ENCODE results near the gene OSBPL10.

OSBPL10 gene

DNA sequence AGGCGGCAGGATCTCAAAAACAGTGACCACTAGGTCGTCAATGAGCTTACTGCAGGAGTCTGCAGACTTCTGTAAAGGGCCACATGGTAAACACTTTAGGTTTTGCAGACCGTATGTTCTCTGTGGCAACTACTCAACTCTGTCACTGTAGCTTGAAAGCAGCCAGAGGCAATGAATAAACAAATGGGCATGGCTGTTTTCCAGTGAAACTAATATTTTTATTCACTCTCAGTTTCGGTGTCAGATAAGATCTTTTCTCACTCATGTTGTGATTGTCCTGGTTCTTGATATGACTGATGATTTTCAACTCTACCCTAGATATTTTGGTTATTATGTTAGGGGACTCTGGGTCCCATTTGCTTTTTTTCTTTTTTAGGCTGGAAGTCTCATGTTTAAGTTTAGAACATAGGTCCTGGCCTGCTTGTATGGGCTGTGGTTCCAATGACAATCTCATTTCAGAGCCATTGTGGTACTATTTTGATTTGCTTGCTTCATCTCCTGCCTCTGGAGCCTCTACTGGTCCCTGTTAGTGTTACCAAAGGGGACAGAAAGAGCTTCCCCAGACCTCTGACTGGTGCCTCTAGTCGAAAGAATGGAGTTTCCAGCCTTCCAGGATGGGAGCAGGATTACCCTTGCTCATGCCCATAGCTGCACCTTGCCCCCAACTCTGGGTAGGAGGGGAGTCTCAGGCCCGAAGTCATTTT, 226.3 kb downstream of the OSBPL10 start:
- in situ Hi-C loops (cut with HindIII; ENCODE audit: low sequenced_read_pairs), result no loop called here

DNA sequence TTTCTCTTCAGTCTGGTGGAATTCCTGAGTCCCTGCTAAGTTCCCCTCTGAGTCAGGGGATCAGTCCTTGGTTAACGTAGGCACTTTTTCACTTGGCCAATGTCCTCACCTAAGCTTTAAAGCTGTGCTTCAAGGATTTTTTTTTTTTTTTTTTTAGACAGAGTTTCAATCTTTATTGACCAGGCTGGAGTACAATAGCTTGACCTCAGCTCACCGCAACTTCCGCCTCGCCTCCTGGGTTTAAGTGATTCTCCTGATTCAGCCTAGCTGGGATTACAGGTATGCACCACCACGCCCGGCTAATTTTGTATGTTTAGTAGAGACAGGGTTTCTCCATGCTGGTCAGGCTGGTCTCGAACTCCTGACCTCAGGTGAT, 228.0 kb downstream of the OSBPL10 start:
- in situ Hi-C loops (cut with HindIII; ENCODE audit: low sequenced_read_pairs), result no loop called here

GRCh38 chr3:31752305-31753049, 228.6 kb downstream of the OSBPL10 start:
- in situ Hi-C loops (cut with HindIII; ENCODE audit: low sequenced_read_pairs), result no loop called here

DNA sequence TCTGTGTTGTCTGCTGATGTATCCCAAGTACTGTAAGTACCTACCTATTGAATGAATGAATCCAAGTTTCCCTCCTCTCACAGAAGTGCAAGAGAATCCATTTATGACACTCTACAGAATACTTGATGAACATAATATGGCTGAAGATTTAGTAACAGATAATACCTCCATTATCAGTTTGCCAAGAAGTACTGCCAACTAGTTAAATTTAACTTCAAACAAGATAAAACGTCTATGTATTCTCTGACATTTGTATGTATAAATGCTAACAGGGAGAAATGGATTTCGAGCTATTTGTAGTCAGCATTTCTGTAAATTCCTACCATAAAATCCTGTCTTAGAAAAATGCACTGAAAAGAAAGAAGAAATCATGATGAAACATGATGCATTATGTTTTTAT, 230.7 kb downstream of the OSBPL10 start:
- in situ Hi-C loops (cut with HindIII; ENCODE audit: low sequenced_read_pairs), result no loop called here

GRCh38 chr3:31748933-31749295, 232.1 kb downstream of the OSBPL10 start:
- in situ Hi-C loops (cut with HindIII; ENCODE audit: low sequenced_read_pairs), result no loop called here

DNA sequence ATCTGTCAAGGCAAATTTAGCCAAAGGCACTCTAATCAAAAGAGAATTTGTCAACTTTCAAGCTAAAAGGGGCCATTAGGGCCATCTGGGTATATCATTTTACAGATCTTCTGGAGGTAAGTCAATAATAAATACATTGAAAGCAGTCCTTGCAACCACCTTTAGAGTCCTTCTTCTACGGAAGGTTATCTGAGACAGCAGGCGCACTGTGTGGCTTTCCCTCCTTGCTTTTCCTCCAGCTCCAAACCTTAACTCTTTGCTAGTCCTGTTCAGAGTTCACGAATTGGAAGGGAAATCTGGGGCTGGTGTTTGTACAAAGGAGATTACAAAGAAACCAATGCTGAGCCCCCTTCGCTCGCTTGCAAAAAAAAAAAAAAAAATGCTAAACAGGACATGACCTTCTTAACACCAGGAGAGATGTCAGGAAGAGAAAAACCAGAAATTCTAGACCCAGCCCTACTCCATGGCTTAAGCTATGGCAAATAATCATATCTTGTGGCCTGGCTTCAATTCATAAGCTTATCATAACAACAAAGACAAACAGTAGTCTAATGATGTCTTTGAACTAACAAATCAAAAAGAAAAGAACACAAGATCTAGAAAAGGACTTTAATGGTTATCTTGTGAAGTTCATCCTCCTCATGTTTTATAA, 232.7 kb downstream of the OSBPL10 start:
- in situ Hi-C loops (cut with HindIII; ENCODE audit: low sequenced_read_pairs), result no loop called here

DNA sequence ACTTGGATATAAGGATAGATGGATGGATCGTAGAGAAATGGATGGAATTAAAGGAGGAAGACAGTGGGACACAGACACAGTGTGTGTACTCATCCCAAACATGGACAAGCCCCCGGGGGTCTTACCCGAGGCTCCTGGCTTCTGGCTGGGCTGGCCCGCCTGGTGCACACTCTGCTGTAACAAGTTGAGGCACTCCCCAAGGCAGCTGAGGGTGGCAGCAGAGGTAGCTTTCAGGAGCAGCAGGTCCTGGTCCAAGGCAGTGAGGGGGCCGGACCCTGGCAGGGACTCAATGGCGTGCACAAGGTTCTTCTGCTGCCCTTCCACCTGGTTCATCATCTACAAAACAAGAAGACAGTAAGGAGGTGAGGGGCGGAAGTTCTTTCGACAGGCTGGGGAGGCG, 233.3 kb downstream of the OSBPL10 start:
- in situ Hi-C loops (cut with HindIII; ENCODE audit: low sequenced_read_pairs), result no loop called here

GRCh38 chr3:31744913-31745312, 236.1 kb downstream of the OSBPL10 start:
- in situ Hi-C loops (cut with HindIII; ENCODE audit: low sequenced_read_pairs), result loop anchor here (5.0 kb wide), 1 partner anchor 32 kb away; no protein-coding TSS in a partner anchor

DNA sequence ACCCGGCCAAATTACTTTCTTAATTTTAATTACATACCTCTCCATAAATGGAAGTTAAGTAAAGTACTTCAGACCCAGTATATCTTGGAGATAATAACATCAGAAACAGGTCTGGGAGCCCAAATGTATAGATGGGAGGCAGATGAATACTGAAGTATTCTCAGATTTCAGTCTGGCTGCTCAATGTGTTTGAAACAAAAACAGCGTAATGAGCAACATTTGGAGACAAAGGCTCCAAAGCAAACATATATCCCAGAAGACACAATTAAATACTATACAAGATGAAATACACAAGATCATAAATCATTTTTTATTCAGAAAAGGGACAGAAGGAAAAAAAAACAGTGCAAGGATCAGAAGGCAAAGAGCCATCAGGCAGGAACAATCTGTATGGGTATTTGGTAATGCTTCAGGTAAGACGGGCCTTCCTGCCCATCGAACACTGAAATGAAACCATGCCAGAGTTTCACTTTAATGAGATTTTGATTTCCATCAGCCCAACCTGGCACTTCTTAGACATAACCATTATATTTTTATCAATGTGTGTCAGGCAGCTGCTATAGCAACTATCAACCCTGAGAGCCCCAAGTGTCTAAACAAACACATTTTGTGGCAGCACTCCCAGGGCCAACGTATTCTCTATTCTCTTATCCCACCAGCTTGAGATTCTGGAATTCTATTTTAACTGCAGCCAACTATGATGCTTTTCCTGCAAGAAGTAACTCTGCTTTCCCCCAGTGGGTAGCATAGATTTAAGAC, 237.6 kb downstream of the OSBPL10 start:
- in situ Hi-C loops (cut with HindIII; ENCODE audit: low sequenced_read_pairs), result loop anchor here (5.0 kb wide), 1 partner anchor 34 kb away; no protein-coding TSS in a partner anchor

GRCh38 chr3:31740397-31740796, 240.7 kb downstream of the OSBPL10 start:
- in situ Hi-C loops (cut with HindIII; ENCODE audit: low sequenced_read_pairs), result loop anchor here (5.0 kb wide), 1 partner anchor 37 kb away; no protein-coding TSS in a partner anchor

GRCh38 chr3:31738412-31738811, 242.7 kb downstream of the OSBPL10 start:
- in situ Hi-C loops (cut with HindIII; ENCODE audit: low sequenced_read_pairs), result no loop called here

DNA sequence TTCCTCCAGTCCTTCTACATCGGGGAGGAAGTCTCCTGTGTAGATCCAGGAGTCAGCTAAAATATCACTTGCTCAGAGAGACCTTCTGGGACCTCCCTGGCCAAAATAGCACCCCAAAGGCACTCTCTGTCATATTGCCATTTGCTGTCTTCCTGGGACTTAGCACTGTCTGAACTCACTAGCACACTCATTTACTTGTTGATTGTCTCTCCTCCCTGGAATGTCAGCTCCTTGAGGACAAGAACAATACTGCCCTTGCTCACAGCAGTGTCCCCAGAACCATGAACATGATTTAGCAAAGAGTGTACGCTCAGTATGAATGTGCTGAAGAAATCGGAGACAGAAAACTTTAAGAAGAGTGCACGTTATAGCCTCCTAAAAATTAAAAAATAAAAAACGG, 245.4 kb downstream of the OSBPL10 start:
- in situ Hi-C loops (cut with HindIII; ENCODE audit: low sequenced_read_pairs), result no loop called here

DNA sequence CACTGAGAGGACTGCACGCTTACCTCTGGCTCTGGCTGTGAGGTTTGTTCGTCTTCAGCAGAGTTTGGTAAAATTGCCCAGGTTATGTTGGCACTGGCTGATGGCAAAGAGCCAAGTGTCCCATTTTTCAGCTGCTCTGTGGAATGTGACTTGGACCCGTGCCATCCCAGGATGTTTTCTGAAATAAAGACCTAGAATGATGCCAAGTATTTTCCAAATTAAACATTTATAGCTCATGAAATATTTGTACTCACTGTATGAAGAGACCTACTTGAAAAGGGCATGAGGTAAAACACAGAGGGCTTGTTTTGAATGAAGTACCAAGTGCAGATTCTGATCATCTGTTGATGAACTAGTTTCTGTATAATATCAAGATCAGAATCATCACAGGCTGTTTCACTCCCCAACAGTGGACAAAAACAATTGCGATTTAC, 247.8 kb downstream of the OSBPL10 start:
- in situ Hi-C loops (cut with HindIII; ENCODE audit: low sequenced_read_pairs), result no loop called here

DNA sequence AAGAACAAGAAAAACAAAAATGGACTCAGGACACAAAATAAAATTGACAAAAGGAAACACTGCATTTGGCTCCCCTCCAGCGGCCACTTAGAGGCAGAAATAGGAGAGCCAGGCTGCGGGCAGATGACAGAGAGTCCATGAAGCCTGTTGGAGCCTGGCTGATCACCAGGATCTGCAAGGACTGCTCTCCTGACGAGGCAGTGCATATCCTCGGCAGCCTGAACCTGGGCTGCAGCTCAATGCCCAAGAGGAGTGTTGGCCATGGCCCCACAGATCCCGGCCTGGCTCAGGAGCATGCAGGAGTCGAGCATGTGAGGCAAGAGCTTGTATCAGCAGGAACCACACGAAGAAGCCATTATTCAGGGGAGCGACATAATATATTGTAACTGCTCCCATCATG, 248.5 kb downstream of the OSBPL10 start:
- in situ Hi-C loops (cut with HindIII; ENCODE audit: low sequenced_read_pairs), result no loop called here

DNA sequence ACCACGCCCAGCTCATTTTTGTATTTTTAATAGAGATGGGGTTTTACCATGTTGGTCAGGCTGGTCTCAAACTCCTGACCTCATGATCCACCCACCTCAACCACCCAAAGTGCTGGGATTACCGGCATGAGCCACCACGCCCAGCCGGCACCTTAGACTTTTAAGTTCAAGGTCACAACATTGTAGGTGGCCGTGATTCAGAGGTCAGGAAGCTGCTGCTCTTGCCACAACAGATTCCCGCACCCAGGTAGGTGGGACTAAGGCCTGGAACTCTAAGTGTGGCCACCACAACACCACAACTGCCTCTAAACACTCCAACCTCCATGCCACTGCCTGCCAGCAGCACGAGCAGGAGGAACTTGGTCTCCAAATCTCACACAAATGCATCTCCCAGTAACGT, 251.5 kb downstream of the OSBPL10 start:
- in situ Hi-C loops (cut with HindIII; ENCODE audit: low sequenced_read_pairs), result no loop called here

GRCh38 chr3:31729082-31729481, 252.0 kb downstream of the OSBPL10 start:
- in situ Hi-C loops (cut with HindIII; ENCODE audit: low sequenced_read_pairs), result no loop called here

DNA sequence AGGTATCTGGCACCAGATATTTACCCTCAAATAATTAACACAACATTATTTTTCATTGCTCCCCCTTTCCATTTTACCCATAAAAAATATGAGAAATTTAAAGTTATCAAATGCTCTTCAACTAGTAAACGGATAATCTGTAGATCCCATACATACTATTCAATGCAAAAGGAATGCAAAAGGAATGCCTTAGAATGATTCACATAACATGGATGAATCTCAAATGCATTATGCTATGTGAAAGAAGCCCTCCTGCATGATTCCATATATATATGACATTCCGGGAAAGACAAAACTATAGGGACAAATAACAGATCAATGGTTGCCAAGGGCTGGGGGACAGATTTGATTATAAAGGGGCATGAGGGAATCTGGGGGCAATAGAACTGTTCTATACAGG, 252.7 kb downstream of the OSBPL10 start:
- in situ Hi-C loops (cut with HindIII; ENCODE audit: low sequenced_read_pairs), result no loop called here

- in situ Hi-C loops (cut with HindIII; ENCODE audit: low sequenced_read_pairs), result no loop called here
Observed at GRCh38 chr3:31725976-31726375, 255.1 kb downstream of the OSBPL10 start.

GRCh38 chr3:31725568-31725967, 255.5 kb downstream of the OSBPL10 start:
- in situ Hi-C loops (cut with HindIII; ENCODE audit: low sequenced_read_pairs), result no loop called here

DNA sequence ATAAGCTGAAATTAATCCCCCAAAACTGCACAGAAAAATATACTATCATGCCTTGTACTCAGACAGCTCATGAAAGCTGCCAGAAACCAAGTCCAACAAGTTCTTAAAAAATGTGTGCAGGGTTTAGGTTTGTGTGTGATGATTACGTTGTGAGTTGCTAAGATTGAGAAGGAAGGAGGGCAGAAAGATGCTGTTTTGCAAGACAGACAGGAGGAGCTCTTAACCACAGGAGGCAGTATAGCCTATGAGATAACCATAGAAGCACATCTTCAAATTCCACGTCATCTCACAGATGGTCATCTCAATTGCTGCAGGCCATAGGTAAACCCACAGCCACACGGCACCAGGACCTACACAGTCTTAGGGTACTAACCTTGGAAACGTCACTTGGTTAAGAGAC, 256.4 kb downstream of the OSBPL10 start:
- in situ Hi-C loops (cut with HindIII; ENCODE audit: low sequenced_read_pairs), result no loop called here

GRCh38 chr3:31724116-31724515, 256.9 kb downstream of the OSBPL10 start:
- in situ Hi-C loops (cut with HindIII; ENCODE audit: low sequenced_read_pairs), result no loop called here

All from endothelial cell of hepatic sinusoid (primary cell).